ENCODE measurements around the gene INSYN2B. TPM values are rescaled to one million over a fixed set of nuclear protein-coding genes. Genes with fewer than 3 reads are reported as not detected.

The INSYN2B gene
- total RNA-seq, 2 donors from 2014 or later = not detected

DNA sequence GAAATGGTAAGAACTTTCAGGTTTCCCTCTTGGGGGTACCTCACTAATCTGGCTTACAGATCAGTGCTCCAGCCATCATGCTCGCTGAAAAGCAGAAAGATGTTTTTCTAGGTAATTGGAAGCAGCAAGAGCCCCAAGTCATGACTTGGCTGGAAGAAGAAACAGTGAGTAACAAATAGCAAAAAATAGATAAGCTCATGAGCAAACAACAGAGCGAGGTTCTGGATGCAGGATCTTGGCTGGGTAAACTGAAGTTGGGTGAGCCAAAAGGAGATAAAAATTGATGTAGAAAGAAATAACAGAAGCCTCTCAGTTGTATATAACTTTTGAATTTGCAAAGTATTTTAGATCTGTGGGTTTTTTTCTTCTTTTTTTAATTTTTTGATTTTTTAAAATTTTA, 110.1 kb downstream of the INSYN2B start:
- Histone ChIP-seq H3K9me3 (no peaks in the 10 kb centered on the region), H3K4me3 (no peak overlapping the region), H3K27ac (no peak overlapping the region), H3K4me1 (no peaks in the 10 kb centered on the region), H3K27me3 (no peaks in the 10 kb centered on the region), H3K36me3 (no peaks in the 10 kb centered on the region), H3K9ac (ENCODE audit: low read depth in 2 of 2, low read length in 2 of 2) (no peak overlapping the region)
- intact Hi-C loops (cut with DNase I) = no loop called here
- no peak for DNase-seq
- TF ChIP-seq, protein P1, sequence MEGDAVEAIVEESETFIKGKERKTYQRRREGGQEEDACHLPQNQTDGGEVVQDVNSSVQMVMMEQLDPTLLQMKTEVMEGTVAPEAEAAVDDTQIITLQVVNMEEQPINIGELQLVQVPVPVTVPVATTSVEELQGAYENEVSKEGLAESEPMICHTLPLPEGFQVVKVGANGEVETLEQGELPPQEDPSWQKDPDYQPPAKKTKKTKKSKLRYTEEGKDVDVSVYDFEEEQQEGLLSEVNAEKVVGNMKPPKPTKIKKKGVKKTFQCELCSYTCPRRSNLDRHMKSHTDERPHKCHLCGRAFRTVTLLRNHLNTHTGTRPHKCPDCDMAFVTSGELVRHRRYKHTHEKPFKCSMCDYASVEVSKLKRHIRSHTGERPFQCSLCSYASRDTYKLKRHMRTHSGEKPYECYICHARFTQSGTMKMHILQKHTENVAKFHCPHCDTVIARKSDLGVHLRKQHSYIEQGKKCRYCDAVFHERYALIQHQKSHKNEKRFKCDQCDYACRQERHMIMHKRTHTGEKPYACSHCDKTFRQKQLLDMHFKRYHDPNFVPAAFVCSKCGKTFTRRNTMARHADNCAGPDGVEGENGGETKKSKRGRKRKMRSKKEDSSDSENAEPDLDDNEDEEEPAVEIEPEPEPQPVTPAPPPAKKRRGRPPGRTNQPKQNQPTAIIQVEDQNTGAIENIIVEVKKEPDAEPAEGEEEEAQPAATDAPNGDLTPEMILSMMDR (IDR thresholded peaks at IDR 0.05) = no peak

DNA sequence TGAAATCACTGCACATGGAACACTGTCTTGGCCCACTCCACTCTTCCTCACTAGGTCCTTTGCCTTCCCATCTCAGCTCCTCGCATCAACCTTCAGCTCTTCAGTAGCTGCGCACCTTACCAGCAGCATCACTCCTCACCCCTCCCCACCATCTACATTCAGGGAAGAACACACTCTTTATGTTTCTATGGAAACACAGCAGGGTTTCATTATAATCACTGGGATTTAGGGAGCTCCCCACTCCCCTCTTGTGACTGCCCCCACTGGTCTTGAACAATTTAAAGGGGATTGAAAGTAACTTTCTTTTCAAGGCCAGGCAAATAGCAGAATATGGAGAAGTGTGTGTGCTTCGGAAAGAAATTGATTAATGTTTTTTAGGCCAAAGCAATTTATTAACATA, 111.2 kb downstream of the INSYN2B start:
- no peaks in the 10 kb centered on the region for H3K4me1 ChIP-seq
- H3K27ac ChIP-seq = no peak overlapping the region
- no peaks in the 10 kb centered on the region for H3K9me3 ChIP-seq
- intact Hi-C loops (cut with DNase I) = no loop called here
- no peaks in the 10 kb centered on the region for H3K27me3 ChIP-seq
- H3K9ac ChIP-seq (ENCODE audit: low read depth in 2 of 2, low read length in 2 of 2) = no peak overlapping the region
- no peaks in the 10 kb centered on the region for H3K36me3 ChIP-seq
- TF ChIP-seq, protein P1 (IDR thresholded peaks at IDR 0.05) = no peak
- H3K4me3 ChIP-seq = no peak overlapping the region
- DNase-seq = no peak

DNA sequence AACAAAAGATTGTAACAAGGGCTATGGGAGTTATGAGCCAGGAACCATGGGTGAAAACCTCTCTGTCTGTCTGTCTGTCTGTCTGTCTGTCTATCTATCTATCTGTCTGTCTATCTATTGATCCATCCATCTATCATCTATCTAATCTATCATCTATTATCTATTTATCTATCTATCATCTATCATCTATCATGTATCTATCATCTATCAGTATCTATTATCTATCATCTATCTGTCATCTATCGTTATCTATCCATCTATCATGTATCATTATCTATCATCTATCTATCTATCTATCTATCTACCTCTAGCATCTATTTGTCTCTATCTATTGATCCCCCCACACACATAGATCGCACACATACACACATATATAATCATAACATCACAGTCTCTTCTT, 112.9 kb downstream of the INSYN2B start:
- Histone ChIP-seq H3K4me1 (no peaks in the 10 kb centered on the region), H3K9ac (ENCODE audit: low read depth in 2 of 2, low read length in 2 of 2) (no peak overlapping the region), H3K9me3 (no peaks in the 10 kb centered on the region), H3K4me3 (no peak overlapping the region), H3K27me3 (no peaks in the 10 kb centered on the region), H3K36me3 (no peaks in the 10 kb centered on the region), H3K27ac (no peak overlapping the region)
- intact Hi-C loops (cut with DNase I) = no loop called here
- TF ChIP-seq, protein P1 (IDR thresholded peaks at IDR 0.05) = no peak
- no peak for DNase-seq

DNA sequence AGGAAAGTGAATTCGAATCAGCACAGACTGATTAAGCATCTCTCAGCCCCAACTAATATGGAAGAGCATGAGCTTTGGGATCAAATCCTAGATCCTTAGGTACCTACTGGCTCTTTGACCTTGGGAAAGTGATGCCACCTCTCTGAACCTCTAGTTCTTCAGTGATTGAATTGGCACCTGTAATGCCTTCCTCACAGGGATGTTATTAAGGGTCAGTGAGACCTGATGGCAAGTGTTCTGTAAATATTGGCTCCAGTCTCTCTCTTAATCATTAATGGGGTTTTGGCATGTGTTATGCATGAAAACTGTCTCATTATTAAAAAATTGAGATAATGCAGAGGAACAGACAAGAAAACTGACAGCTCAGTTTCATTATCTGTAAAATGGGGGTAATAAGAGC, 115.8 kb downstream of the INSYN2B start:
- Histone ChIP-seq H3K27ac (no peak overlapping the region), H3K36me3 (no peaks in the 10 kb centered on the region), H3K4me1 (no peaks in the 10 kb centered on the region), H3K9ac (ENCODE audit: low read depth in 2 of 2, low read length in 2 of 2) (no peak overlapping the region), H3K27me3 (no peaks in the 10 kb centered on the region), H3K4me3 (no peak overlapping the region), H3K9me3 (no peaks in the 10 kb centered on the region)
- TF ChIP-seq, protein P1 (IDR thresholded peaks at IDR 0.05) = no peak
- intact Hi-C loops (cut with DNase I) = no loop called here
- no peak for DNase-seq

DNA sequence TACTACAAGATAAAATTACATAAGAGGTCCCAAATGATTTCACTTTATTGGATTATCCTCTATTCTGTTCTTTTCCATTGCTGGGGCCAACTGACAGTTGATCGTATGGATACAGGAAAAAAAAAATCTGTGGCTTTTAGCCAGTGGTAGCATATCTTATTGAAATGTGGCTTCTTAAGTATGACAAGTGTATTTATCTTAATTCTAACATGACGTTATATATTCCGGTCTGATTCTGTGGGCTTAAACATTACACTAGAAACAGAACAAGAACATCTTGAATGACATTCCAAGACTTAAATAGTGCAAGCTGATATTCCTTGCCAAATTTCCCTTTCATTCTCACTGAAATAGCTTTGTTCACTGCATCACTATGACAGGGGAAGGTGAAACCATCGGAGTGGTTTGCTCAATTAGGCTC, 117.9 kb downstream of the INSYN2B start:
- TF ChIP-seq, protein P1 (IDR thresholded peaks at IDR 0.05) = no peak
- Histone ChIP-seq H3K4me3 (no peak overlapping the region), H3K27ac (no peak overlapping the region)

DNA sequence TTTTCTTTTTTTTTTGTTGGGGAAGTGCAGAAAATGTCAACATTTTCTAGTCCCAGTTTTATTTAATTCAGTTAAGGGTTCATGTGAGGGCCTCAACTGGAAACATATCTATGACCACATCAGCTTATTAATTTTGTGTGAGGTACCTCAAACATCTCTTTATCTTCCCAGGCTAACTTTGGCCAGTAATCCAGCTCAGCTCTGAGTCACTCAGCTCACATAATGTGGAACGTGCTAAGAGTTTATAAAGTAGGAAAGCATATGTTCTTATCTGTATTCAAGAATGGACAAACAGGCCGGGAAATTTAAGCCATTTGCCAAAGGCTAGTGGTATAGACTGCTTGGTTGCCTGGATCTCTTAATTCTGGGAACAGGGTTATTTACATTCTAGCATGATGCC, 118.4 kb downstream of the INSYN2B start:
- intact Hi-C loops (cut with DNase I) = no loop called here
- Histone ChIP-seq H3K27ac (no peak overlapping the region), H3K4me1 (no peaks in the 10 kb centered on the region), H3K4me3 (no peak overlapping the region), H3K36me3 (no peaks in the 10 kb centered on the region), H3K27me3 (no peaks in the 10 kb centered on the region), H3K9ac (ENCODE audit: low read depth in 2 of 2, low read length in 2 of 2) (no peak overlapping the region), H3K9me3 (no peaks in the 10 kb centered on the region)
- DNase-seq = no peak
- TF ChIP-seq, protein P1 (IDR thresholded peaks at IDR 0.05) = no peak

More for the DNA sequence above, 117.9 kb downstream of the INSYN2B start:
- intact Hi-C loops (cut with DNase I) = no loop called here
- H3K4me1 ChIP-seq = no peaks in the 10 kb centered on the region
- no peak for DNase-seq
- no peak overlapping the region for H3K9ac ChIP-seq (ENCODE audit: low read depth in 2 of 2, low read length in 2 of 2)
- no peaks in the 10 kb centered on the region for H3K27me3 ChIP-seq
- no peaks in the 10 kb centered on the region for H3K9me3 ChIP-seq
- no peaks in the 10 kb centered on the region for H3K36me3 ChIP-seq
